Cardiac fibroblast (primary cell): ENCODE measurements around the gene SMPD1.
A peak's percentile ranks its signal among the peaks of the same experiment; 100 is the strongest.

Experiments used
- DNase-seq, 2 donors: peaks; one replicate each; pipeline versions ENCODE4 v3.0.0 to v3.0.0-alpha.2; 2010; ENCODE audit warnings: low read depth in 2 of 2
- H3K4me3 ChIP-seq, 2 donors: replicated peaks in 1 of 2; 1 replicate in 1 of 2; 2 replicates in 1 of 2; pipeline ENCODE4 v1.5.1; 2011; ENCODE audit warnings: low read depth in 2 of 2, low read length in 2 of 2, mild to moderate bottlenecking in 2 of 2, moderate library complexity in 1 of 2
- CTCF ChIP-seq: IDR thresholded peaks from one replicate; pipeline ENCODE4 v1.5.1; 2011; ENCODE audit warnings: low read depth, mild to moderate bottlenecking, low read length, inconsistent platforms

The SMPD1 gene

GRCh38 chr11:6420677-6421076 is 30.4 kb downstream of the SMPD1 start:
- no peak for DNase-seq
- TF ChIP-seq CTCF, result no peak
- H3K4me3 ChIP-seq, result no peak overlapping the region

- DNase-seq, result no peak
These were observed 37.2 kb downstream of the SMPD1 start for GRCh38 chr11:6427516-6427915.

GRCh38 chr11:6431861-6432260 is 41.6 kb downstream of the SMPD1 start:
- H3K4me3 ChIP-seq, result no peak overlapping the region
- no peak for TF ChIP-seq CTCF
- DNase-seq, result peak; percentile 66 to 92

More at GRCh38 chr11:6427516-6427915, 37.2 kb downstream of the SMPD1 start:
- TF ChIP-seq CTCF, result no peak
- no peak overlapping the region for H3K4me3 ChIP-seq

GRCh38 chr11:6433998-6434660 is 43.9 kb downstream of the SMPD1 start:
- no peak overlapping the region for H3K4me3 ChIP-seq
- no peak for TF ChIP-seq CTCF
- no peak for DNase-seq

GRCh38 chr11:6437423-6437822 is 47.1 kb downstream of the SMPD1 start:
- DNase-seq, result no peak
- TF ChIP-seq CTCF, result no peak
- H3K4me3 ChIP-seq, result no peak overlapping the region

GRCh38 chr11:6437993-6438392 is 47.7 kb downstream of the SMPD1 start:
- no peak for TF ChIP-seq CTCF
- no peak overlapping the region for H3K4me3 ChIP-seq
- no peak for DNase-seq
